HG03469 (cell line): ENCODE measurements around the gene SIRPD.
A peak's percentile ranks its signal among the peaks of the same experiment; 100 is the strongest.

Experiments
- ATAC-seq: cut with Tn5 transposase; IDR thresholded peaks from one replicate; pipeline ENCODE4 v1.9.1; 2021; ENCODE audit warnings: mild to moderate bottlenecking, moderate library complexity, moderate number of reproducible peaks; ENCODE audit not compliant: unreplicated experiment

SIRPD gene

DNA sequence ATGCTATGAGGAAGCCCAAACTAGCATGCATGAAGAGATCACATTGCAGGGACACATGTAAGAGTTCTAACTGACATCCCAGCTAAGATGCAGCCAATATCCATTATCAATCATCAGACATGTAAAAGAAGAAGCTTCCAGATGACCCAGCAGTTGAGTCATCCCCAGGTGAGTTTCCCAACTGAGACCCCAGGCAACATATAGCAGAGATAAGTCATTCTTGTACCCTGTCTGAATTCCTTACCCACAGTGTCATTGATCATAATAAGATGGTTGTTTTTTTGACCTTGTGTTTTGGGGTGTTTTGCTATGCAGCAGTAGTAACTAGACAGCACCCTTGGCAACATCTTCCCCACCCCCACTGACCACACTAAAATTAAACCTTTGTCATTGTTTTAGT, 18.9 kb downstream of the SIRPD start:
- no peak for ATAC-seq

- no peak for ATAC-seq
Observed at GRCh38 chr20:1537731-1538058, 19.8 kb downstream of the SIRPD start.

- no peak for ATAC-seq
Observed at GRCh38 chr20:1536893-1537730, 20.4 kb downstream of the SIRPD start.

DNA sequence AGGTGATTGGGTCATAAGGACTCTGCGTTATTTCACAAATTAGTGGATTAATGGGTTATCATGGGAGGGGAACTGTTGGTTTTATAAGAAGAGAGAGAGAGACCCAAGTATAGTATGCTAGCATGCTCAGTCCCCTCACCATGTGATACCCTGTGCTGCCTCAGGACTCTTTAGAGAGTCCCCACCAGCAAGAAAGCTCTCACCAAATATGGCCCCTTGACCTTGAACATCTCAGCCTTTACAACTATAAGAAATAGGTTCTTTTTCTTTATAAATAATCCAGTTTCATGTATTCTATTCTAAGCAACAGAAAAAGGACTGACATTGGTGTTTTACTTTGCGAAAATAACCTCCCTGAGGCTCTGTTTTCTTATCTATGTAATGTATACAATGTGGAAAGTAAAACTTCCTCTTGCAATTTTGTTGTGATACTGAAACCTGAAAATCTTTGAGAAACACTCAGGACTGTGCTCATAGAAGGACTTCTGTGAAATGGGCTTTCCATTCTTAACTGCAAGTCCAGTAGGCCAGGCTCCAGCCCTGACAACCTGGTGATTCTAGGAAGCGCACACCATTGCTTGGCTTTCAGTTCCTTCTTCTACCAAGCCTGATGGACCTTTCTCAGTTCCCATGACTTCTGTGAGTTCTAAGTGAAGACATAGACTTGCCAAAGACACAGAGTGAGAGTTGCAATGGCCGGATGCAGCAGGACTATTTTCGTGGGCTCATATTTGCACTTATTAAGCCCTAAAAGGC, 21.9 kb downstream of the SIRPD start:
- peak; percentile 78 for ATAC-seq

DNA sequence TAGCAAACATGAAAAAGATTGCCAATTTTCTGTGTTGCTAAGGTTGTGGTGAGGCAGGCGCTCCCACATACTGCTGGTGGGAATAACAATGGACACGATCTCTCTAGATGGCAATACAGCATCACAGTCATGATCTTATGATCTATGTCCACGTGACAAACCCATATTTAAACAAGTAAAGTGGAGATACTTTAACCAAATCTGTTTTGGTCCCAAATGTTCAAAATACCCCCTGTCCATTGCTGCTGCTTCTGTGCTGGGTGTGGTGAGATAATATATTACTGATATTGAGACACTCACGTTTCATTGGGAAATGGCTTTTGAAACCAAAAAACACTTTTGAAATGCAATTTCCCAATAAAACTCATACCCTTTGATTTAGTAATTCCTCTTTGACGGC, 23.0 kb downstream of the SIRPD start:
- no peak for ATAC-seq

DNA sequence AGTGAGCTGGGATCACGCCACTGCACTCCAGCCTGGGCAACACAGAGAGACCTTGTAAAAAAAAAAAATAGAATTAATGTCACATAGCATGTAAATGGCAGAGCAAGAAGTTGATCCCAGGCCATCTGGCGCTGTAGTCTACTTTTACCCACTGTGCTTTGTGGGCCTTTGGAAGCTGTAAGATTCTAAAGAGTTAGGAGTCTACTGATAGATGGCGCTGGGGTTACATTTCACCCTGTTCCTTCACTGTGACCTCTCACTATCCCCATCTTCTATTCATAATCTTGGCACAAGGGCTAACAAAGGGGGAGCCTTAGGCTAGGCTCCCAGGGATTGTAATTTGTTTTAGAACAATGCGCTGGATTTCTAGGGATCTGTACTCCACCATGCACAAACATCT, 24.4 kb downstream of the SIRPD start:
- no peak for ATAC-seq

- ATAC-seq: no peak
Observed at GRCh38 chr20:1528811-1529210, 28.7 kb downstream of the SIRPD start.

- ATAC-seq: no peak
Observed at GRCh38 chr20:1527923-1528322, 29.6 kb downstream of the SIRPD start.

DNA sequence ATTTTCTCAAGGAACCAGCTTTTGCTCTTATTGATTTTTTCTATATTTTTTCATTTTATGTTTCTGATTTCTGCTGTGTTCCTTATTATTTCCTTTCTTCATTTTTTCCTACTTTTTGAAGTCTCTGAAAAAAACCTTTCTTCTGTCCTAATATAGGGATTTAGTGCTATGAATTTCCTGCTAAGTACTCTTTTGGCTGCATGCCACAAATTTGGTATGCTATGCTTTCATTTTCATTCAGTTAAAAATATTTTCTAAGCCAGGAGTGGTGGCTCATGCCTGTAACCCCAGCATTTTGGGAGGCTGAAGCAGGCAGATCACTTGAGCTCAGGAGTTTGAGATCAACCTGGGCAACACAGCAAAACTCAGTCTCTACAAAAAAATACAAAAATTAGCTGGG, 30.6 kb downstream of the SIRPD start:
- no peak for ATAC-seq

- no peak for ATAC-seq
Observed at GRCh38 chr20:1526310-1526709, 31.2 kb downstream of the SIRPD start.

GRCh38 chr20:1524004-1524403, 33.5 kb downstream of the SIRPD start:
- no peak for ATAC-seq

DNA sequence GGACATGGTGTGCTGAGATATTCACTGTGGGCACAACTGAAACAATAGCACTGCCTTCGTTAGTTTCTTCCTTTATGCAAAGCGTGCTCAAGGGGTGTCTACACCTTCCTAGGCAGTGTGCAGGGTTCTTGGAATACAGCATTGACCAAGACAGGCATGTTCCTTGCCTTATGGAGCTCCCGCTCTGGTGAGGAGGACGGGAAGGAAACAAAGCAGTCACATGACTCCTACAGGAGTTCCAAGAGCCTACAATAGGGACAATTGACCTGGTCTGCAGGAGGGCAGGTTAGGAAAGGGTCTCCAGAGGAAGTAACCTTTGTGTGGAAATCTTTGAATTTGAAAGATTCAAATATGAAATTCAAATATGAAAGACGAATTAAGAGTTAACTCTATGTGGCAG, 40.5 kb downstream of the SIRPD start:
- no peak for ATAC-seq

DNA sequence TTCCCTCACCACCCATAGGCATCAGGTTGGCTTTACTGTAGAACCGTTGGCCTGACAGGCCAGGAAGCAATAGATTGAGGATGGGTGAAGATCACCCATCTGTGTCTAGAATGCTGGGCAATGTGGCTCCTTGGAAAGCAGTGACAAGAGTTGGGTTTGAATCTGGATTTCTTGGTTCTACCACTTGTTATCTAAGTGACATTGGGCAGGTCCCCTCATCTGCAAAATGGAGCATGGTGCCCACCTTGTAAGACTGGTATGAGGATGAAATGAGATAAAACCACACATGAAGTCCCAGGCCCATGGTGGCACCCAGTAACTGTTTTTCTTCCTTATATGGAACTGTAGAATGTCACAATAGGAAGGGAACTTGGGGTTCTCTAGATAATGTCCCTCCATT, 43.7 kb downstream of the SIRPD start:
- no peak for ATAC-seq

DNA sequence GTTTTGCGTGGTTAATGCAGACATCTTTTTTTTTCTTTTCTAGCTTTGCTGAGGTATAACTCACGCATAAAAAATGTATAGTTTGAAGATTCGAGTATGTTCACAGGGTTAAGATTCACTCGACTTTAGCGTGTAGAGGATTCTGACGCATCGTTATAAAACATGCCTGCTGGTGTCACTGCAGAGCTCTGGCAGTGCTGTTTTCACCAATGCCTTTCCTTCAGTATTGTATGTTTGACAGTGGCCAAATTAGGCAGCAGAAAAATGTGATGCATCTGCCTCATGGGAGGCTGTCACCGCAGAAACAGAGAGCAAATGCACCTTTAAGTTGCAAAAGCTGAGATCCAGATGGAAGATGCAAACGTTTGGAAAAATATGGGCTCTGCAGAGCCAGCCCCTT, 48.3 kb downstream of the SIRPD start:
- no peak for ATAC-seq

DNA sequence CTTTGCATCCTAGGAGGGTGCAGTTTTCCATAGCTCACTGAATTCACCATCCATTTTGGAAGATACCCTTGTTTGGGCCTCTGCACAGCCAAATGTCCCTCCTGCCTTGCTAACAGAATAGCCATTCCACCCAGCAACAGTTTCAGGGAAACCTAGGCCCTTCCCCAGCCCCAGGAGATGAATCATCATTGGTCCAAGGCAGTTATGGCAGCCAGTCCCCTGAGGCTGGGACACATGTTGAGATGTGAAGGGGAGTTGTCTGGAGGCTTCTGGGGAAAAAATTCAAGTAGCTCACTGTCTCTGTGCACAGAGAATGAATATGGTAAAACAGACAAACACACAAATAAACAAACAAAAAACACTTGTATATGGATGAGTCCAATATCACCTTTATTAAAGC, 48.9 kb downstream of the SIRPD start:
- ATAC-seq: no peak

DNA sequence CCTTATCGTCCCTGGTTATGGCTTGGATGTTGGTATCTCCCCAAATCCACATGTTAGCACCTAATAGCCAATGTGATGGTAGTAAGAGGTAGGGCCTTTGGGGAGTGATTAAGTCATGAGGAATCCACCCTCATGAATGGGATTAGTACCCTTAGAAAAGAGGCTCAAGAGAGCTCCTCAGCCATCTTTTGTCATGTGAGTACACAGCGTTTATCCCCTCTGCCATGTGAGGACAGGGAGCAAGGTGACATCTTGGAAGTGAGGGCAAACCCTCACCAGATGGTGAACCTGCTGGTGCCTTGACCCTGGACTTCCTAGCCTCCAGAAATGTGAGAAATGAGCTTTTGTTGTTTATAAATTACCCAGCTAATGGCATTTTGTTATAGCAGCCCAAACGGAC, 50.2 kb downstream of the SIRPD start:
- ATAC-seq: no peak

DNA sequence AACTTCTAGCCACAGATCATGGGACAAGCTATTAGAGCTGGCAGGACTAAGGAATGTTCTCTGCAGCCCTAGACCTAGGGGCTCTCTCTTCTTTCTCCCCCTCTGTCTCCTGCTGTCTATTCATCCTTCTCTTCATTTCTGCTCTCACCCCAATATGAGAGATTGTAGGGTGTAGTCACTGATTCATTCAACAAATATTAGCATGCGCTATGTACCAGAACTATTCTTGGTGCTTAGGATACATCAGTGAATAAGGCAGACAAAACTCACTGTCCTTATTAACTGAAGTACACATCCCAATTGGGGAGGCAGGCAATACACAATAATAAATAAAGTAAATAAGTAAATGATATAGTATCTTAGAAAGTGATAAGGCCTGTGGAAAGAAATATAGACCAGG, 51.6 kb downstream of the SIRPD start:
- no peak for ATAC-seq

- ATAC-seq: no peak
Observed at GRCh38 chr20:1505361-1505760, 52.1 kb downstream of the SIRPD start.

DNA sequence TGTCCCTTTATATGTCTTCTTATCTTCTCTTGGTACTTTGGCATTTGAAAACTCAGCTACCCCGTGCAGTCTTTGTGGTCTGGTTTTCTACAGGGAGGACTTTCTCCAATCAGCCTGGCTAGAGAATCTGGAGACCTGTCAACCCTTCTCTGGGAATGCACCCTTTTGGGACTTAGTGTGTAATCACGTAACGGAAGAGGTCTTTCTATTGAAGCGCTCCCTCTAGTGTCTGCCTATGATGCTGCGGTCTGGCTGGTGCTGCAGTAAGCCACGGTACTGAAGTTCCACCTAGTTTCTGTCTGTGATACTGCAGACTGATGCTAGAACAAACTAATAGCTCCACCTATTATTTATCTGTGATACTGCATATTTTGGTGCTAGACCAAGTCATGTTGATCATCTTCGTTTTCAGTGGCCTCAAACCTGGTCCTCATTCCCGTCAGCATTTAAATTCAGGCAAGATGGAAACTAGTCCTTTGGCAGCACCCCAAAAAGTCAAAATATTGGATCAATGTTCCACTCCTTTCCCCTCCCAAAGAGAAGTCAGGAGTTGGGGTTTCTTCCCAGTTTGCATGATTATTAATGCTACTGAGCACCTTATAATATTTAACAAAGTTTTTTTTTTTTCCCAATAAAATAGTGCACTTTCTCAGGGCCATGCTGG, 53.8 kb downstream of the SIRPD start:
- peak; percentile 96 for ATAC-seq

DNA sequence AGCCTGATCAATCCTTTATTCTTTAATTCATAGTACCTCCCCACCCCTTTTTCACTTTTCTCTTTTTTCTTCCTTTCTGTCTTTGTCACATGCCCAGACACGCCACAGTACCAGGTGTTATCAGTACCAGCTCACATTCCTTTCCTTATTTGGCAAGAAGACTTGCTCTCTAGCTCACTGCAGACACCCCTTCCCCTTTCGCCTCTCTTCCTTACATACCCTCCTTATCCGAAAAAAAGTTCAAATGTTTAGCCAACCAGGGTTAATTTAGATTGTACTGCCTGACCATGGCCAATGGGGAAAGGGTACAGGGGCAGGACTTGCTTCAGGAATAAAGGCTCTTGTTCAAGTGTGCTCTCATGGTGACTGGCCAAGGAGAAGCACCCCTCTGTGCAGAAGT, 57.0 kb downstream of the SIRPD start:
- ATAC-seq: no peak

GRCh38 chr20:1499528-1500420, 57.7 kb downstream of the SIRPD start:
- ATAC-seq: no peak
